Measurements from ENCODE around the gene AMER3. TPM values are rescaled to one million over a fixed set of nuclear protein-coding genes. Genes with fewer than 3 reads are reported as not detected.

AMER3 gene
- total and polyA plus RNA-seq, 2 experiments from 2014 or later, result 0.05 to 0.49 TPM

DNA sequence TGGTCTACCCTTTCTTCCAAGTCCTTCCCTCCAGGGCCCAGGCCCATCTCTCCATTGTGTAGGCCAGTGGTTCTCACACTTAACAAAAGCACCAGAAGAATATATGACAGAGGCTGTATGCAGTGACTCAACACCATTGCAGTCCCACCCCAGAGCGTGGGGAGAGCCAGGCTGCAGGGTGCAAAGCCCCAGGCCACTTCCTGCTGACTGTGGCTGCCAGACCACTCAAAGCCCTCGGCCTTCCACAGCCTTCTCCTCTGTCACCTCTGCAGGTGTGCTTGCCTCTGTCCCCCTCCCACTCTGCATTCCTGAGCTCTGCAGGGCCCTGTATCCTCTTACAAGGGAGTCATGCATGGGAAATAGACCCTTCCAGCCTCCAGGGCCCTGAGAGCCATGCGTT, 41.0 kb downstream of the AMER3 start:
- no peaks in the 10 kb centered on the region for H3K79me2 ChIP-seq (replicated peaks; ENCODE audit: insufficient read depth)
- no peak for TF ChIP-seq NANOG (IDR thresholded peaks at IDR 0.05; ENCODE audit: borderline replicate concordance)
- Mint-ChIP-seq H3K36me3 (ENCODE audit: low read depth) (no peaks in the 10 kb centered on the region), H3K27ac (no peak overlapping the region), H3K9me3 (no peaks in the 10 kb centered on the region), H3K4me1 (peaks cover 13% of the 10 kb centered on the region), H3K4me3 (no peak overlapping the region), H3K27me3 (ENCODE audit: insufficient read depth, low read depth, poor library complexity) (peaks cover 16% of the 10 kb centered on the region)
- no peaks in the 10 kb centered on the region for H3K9me2 ChIP-seq (ENCODE audit: insufficient read depth)
- ATAC-seq (peak; percentile 8), DNase-seq (ENCODE audit: low spot score) (peak; percentile 65)
- H3K36me3 ChIP-seq (ENCODE audit: insufficient read depth), result no peaks in the 10 kb centered on the region
- H2AFZ ChIP-seq, result no peak overlapping the region
- H3K27me3 ChIP-seq (ENCODE audit: insufficient read depth), result peaks cover 20% of the 10 kb centered on the region
- H3K4me2 ChIP-seq, result no peak overlapping the region
- no peak overlapping the region for H3K4me3 ChIP-seq
- no peak overlapping the region for H3K27ac ChIP-seq (ENCODE audit: low read depth)
- H4K20me1 ChIP-seq (replicated peaks; ENCODE audit: insufficient read depth), result no peaks in the 10 kb centered on the region
- no peaks in the 10 kb centered on the region; the same call in 1 of the 2 replicates for H3K4me1 ChIP-seq (ENCODE audit: insufficient read depth)
- H3F3A ChIP-seq (replicated peaks; ENCODE audit: low read depth), result no peaks in the 10 kb centered on the region

DNA sequence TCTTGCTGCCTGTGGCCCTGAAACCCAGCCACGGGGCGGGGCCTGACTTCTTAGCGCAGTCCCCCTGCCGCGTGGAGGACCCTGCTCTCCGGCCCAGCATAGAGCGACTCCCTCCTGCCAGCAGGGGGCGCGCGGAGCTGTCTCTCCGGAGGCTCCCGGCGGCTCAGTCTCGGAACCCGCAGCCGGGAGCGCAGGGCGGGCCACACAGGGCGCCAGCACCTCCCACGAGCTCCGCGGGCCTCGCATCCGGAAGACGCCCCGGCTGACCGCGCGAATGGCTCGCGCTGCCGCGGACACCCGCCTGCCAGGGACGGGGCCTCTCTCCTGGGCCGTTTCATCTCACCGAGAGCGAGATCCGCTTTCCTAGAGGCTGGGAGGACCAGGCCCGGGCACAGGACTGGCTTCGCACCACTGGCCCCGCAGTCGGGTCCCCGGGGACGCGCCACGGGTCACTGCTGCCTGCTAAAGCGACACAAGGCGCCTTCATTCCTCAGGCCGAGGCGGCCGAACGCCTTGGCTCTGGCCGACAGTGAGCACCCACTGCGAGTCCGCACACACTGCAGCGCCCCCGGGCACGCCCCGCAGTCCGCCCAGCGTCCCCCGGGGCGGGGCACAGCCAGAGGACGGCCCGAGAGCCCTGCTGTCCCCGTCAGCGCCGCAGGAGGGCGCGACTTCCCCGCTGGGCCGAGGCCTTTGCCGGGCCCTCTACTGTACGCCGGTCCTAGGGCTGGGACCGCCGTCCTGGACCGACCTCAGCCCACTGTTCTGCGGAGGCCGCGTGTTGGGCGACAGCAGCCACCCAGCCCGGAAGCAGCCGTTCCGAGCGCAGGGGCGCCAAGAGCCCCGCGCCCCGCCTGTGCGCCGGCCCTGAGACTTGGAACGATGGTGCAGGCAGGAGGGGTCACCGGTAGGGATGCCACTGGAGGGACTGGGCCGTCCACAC, 42.4 kb downstream of the AMER3 start:
- no peak overlapping the region for H3K27ac ChIP-seq (ENCODE audit: low read depth)
- no peak for TF ChIP-seq EZH2phosphoT487 (IDR thresholded peaks at IDR 0.05; ENCODE audit: unreplicated experiment)
- TF ChIP-seq CREB1 (CRISPR knock-in tag; IDR thresholded peaks at IDR 0.05; ENCODE audit: low read depth), result peak; percentile 43; the same call in 1 of the 2 replicates
- TF ChIP-seq REST (IDR thresholded peaks at IDR 0.05; ENCODE audit: unreplicated experiment), result no peak
- no peak for TF ChIP-seq STAT1 (IDR thresholded peaks at IDR 0.05; ENCODE audit: unreplicated experiment)
- TF ChIP-seq ZNF462 (CRISPR knock-in tag; IDR thresholded peaks at IDR 0.05), result no peak
- TF ChIP-seq EZH2 (IDR thresholded peaks at IDR 0.05; ENCODE audit: low read depth, unreplicated experiment), result no peak
- no peak for TF ChIP-seq ZNF331 (CRISPR knock-in tag; IDR thresholded peaks at IDR 0.05; ENCODE audit: low read depth)
- no peak for TF ChIP-seq ETS1 (IDR thresholded peaks at IDR 0.05)
- TF ChIP-seq POLR2AphosphoS5 (IDR thresholded peaks at IDR 0.05; ENCODE audit: low read depth), result 0 out of 2 replicates have a peak, but pooled peaks have one; percentile 25

More for the DNA sequence above, 42.4 kb downstream of the AMER3 start:
- Histone ChIP-seq H3K9me2 (ENCODE audit: insufficient read depth) (no peaks in the 10 kb centered on the region), H3K4me1 (ENCODE audit: insufficient read depth) (no peaks in the 10 kb centered on the region; the same call in 1 of the 2 replicates), H3F3A (replicated peaks; ENCODE audit: low read depth) (no peaks in the 10 kb centered on the region), H3K36me3 (ENCODE audit: insufficient read depth) (no peaks in the 10 kb centered on the region), H4K20me1 (replicated peaks; ENCODE audit: insufficient read depth) (no peaks in the 10 kb centered on the region), H3K4me2 (peak overlapping the region; percentile 95), H3K4me3 (peak overlapping the region; percentile 79), H2AFZ (peak overlapping the region; percentile 99), H3K27me3 (ENCODE audit: insufficient read depth) (peaks cover 20% of the 10 kb centered on the region), H3K79me2 (replicated peaks; ENCODE audit: insufficient read depth) (no peaks in the 10 kb centered on the region)
- Mint-ChIP-seq H3K27me3 (ENCODE audit: insufficient read depth, low read depth, poor library complexity) (peaks cover 16% of the 10 kb centered on the region), H3K4me1 (peaks cover 13% of the 10 kb centered on the region), H3K9me3 (no peaks in the 10 kb centered on the region), H3K36me3 (ENCODE audit: low read depth) (no peaks in the 10 kb centered on the region), H3K27ac (no peak overlapping the region), H3K4me3 (peak overlapping the region; percentile 76)
- ATAC-seq (peak; percentile 83), DNase-seq (ENCODE audit: low spot score) (peak; percentile 95)
